Activated CD4-positive, alpha-beta memory T cell treated with anti-CD3 and anti-CD28 coated beads for 36 hours (primary cell): ENCODE data around the gene MUC5B. TPM values are rescaled to one million over a fixed set of nuclear protein-coding genes. Genes with fewer than 3 reads are reported as not detected.
"Not testable (repeated sequence)": the region's sequence is repeated elsewhere in the genome, so short reads cannot be mapped to it uniquely, and the experiment has no call there.

Experiments
- CTCF ChIA-PET: fragments of 350-600 bp; sonication (Branson Sonifier 250); formaldehyde crosslinking; loops from one replicate; lab custom pipeline; 2021; ENCODE audit warnings: antibody characterized with exemption, inconsistent platforms; lab: Charles Lee
- POLR2A ChIA-PET: fragments of 350-600 bp; sonication (Branson Sonifier 250); formaldehyde crosslinking; loops from one replicate; lab custom pipeline; 2021; ENCODE audit warnings: antibody characterized with exemption; lab: Charles Lee
- DNase-seq: peaks from one replicate; pipeline ENCODE4 v3.0.0-alpha.2; 2020
- H3K27ac Mint-ChIP-seq: one replicate; pipeline ENCODE4 v1.8.0; 2021; ENCODE audit warnings: mixed read lengths
- H3K27me3 Mint-ChIP-seq: one replicate; pipeline ENCODE4 v1.8.0; 2021; ENCODE audit warnings: mixed read lengths
- H3K36me3 Mint-ChIP-seq: one replicate; pipeline ENCODE4 v1.8.0; 2021; ENCODE audit warnings: mixed read lengths
- H3K4me1 Mint-ChIP-seq: one replicate; pipeline ENCODE4 v1.8.0; 2021; ENCODE audit warnings: low read depth, mixed read lengths
- H3K4me3 Mint-ChIP-seq: one replicate; pipeline ENCODE4 v1.8.0; 2021; ENCODE audit warnings: mild to moderate bottlenecking, mixed read lengths
- H3K9me3 Mint-ChIP-seq: one replicate; pipeline ENCODE4 v1.8.0; 2021; ENCODE audit warnings: mixed read lengths
- intact Hi-C: fragments of 100-400 bp; cut with micrococcal nuclease; formaldehyde crosslinking; loops from one replicate; pipeline ENCODE4 v1.15.1; 2023
- total RNA-seq, 2 experiments: library from RNA; stranded (reverse); gene quantifications; one replicate each; pipeline ENCODE4 v1.2.3, GENCODE V29; 2021

The MUC5B gene
- total RNA-seq, 2 experiments from 2014 or later, result not detected

DNA sequence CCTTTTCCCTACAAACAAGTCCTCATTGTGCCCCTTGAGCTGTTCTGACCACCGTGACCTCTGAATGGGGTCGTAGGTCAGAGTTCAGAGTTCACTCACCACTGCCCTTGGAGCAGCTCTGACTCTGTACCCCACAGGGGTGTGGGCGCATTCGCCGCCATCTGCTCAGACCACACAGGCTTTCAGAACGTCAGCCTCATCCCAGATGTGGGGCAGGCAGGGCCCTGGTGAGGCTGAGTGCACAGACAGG lies 14.8 kb upstream of the MUC5B start:
- no peak overlapping the region for H3K4me3 Mint-ChIP-seq
- peaks cover 9% of the 10 kb centered on the region for H3K36me3 Mint-ChIP-seq
- CTCF ChIA-PET, result no interaction called here
- no peak overlapping the region for H3K27ac Mint-ChIP-seq
- intact Hi-C loops, result loop anchor here (10.0 kb wide), 1 partner anchor 177 kb away; the partner anchor contains the start of gene BRSK2
- DNase-seq, result no peak
- no peaks in the 10 kb centered on the region for H3K27me3 Mint-ChIP-seq
- H3K4me1 Mint-ChIP-seq, result no peaks in the 10 kb centered on the region
- POLR2A ChIA-PET, result no interaction called here
- H3K9me3 Mint-ChIP-seq, result peaks cover 27% of the 10 kb centered on the region

DNA sequence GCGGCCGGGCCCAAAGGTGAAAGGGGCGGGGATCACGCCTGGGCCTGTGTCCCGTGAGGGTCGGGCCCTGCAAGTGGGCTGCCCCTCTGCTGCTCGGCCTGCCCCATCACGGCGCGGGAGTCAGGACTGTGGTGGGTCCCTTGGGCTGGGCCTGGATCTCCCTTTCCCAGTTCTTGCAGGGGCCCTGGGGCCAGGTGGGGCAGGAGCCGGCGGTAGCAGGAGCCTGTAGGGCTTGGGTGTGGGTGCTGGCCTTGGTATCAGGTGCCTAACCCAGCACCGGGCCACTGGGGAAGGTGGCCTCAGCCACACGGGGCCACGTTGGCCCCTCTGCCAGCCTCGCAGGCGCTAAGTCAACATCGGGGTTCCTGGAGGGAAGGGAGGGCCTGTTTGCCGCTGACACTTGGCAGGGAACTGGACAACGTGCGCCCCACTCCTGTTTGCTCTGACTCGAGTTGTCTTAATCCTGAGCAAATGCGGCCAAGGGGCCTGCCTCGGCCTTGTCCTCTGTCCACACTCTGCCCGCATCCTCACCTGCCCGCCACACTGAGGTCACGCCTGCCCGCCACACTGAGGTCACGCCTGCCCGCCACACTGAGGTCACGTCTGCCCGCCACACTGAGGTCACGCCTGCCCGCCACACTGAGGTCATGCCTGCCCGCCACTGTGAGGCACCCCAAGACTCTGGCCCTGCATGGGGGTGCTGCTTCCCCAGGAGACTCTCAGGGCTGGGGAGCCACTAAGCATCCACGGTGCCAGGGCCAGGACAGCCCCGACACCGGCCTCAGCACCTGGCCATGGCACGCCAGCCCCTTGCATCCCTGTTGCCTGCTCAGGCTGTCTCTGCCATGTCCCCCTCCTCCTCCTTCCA lies 14.2 kb upstream of the MUC5B start:
- no peak overlapping the region for H3K4me3 Mint-ChIP-seq
- intact Hi-C loops, result loop anchor here (10.0 kb wide), 1 partner anchor 176 kb away; the partner anchor contains the start of gene BRSK2

DNA sequence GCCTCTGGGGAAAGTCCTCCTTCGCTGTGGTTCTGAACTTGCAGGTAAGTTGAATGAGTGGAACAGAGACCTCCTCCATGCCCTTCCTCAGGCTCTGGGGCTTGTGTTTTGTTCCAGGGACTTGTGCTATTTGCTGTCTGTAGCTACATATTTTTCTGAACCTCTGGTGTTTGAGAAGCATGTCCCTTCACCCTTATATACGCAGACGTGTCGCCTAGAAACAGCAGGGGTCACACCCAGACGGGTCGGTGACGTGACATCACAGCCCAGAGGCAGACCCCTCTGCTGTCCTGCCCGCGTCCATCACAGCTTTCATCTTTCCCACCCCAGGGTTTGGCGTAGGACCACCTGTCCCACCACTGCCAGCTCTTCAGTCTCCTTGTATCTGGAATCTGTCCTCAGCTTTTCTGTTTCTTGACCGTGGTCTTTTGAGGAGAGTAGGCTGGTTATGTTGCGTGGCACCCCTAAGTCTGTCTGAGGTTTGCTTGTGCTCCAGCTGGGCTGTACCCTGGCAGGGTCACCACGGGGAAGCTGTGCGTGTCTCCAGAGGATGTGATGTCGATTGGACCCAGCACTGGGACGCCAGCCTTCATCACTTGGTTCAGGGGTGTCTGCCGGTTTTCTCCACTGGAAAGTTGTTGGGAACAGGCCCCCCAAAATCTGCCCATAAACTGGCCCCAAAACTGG lies 13.4 kb upstream of the MUC5B start:
- DNase-seq, result no peak
- H3K27ac Mint-ChIP-seq, result no peak overlapping the region
- intact Hi-C loops, result loop anchor here (10.0 kb wide), 1 partner anchor 175 kb away; the partner anchor contains the start of gene BRSK2

More for the DNA sequence above, 14.2 kb upstream of the MUC5B start:
- H3K9me3 Mint-ChIP-seq, result peaks cover 28% of the 10 kb centered on the region
- peaks cover 9% of the 10 kb centered on the region for H3K36me3 Mint-ChIP-seq
- H3K27ac Mint-ChIP-seq, result no peak overlapping the region
- no peaks in the 10 kb centered on the region for H3K27me3 Mint-ChIP-seq
- DNase-seq, result no peak
- ChIA-PET CTCF (no interaction called here), POLR2A (no interaction called here)
- H3K4me1 Mint-ChIP-seq, result no peaks in the 10 kb centered on the region

DNA sequence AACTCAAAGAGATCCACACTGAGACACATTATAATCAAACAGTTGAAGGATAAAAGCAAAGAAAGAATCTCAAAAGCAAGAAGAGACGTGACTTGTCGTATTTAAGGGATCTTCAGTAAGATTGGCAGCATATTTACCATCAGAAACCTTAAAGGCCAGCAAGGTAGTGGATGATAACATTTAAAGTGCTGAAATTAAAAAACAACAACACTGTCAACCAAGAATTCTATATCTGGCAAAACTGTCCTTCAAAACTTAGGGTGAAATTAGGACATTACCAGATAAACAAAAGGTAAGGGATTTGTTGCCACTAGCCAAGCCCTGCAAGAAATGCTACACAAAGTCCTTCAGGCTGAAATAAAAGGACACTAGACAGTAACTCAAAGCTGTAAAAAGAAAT lies 11.0 kb upstream of the MUC5B start:
- ChIA-PET CTCF (interaction anchor here (0.8 kb wide), 1 partner anchor 383 kb away, joined by 3 read pairs; no protein-coding TSS in a partner anchor), POLR2A (no interaction called here)
- Mint-ChIP-seq H3K4me1 (no peaks in the 10 kb centered on the region), H3K36me3 (peaks cover 9% of the 10 kb centered on the region), H3K27me3 (no peaks in the 10 kb centered on the region), H3K9me3 (peaks cover 33% of the 10 kb centered on the region), H3K27ac (no peak overlapping the region), H3K4me3 (no peak overlapping the region)
- intact Hi-C loops, result no loop called here
- DNase-seq, result no peak

More for the DNA sequence above, 13.4 kb upstream of the MUC5B start:
- Mint-ChIP-seq H3K27me3 (no peaks in the 10 kb centered on the region), H3K4me1 (no peaks in the 10 kb centered on the region), H3K4me3 (no peak overlapping the region), H3K9me3 (peaks cover 33% of the 10 kb centered on the region), H3K36me3 (peaks cover 9% of the 10 kb centered on the region)
- CTCF ChIA-PET, result no interaction called here
- POLR2A ChIA-PET, result no interaction called here

DNA sequence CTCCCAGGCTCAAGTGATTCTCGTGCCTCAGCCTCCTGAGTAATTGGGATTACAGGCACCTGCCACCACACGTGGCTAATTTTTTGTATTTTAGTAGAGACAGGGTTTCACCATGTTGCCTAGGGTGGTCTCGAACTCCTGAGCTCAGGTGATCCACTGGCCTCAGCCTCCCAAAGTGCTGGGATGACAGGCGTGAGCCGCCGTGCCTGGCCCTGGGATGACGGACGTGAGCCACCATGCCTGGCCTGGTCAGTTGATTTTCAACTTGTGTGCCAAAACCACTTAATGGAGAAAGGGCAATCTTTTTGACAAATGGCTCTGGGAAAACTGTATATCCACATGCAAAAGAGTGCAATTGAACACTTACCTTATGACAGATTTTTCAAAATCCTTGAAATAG lies 7.0 kb upstream of the MUC5B start:
- H3K9me3 Mint-ChIP-seq, result peaks cover 26% of the 10 kb centered on the region
- intact Hi-C loops, H3K27ac Mint-ChIP-seq, H3K4me3 Mint-ChIP-seq, H3K4me1 Mint-ChIP-seq, H3K36me3 Mint-ChIP-seq, DNase-seq, H3K27me3 Mint-ChIP-seq, POLR2A ChIA-PET, CTCF ChIA-PET: not testable (repeated sequence)

DNA sequence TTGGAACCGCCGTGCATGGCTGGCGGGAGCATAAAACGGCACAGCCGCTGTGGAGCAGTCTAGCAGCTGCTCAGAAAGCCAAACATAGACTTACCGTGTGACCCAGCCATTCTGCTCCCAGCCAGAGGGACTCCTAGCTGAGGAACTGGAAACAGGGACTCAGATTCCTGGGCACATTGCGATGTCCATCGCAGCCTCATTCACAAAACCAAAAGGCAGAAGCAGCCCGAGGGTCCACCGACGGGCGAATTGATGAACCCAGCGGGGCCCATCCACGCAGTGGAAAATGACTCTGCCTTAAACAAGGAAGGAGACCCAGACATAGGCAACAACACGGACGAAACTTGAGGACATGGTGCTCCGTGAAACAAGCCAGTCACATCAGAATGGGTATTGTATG lies 5.7 kb upstream of the MUC5B start:
- CTCF ChIA-PET, result no interaction called here
- peaks cover 10% of the 10 kb centered on the region for H3K27me3 Mint-ChIP-seq
- H3K4me1 Mint-ChIP-seq, result no peaks in the 10 kb centered on the region
- H3K4me3 Mint-ChIP-seq, result no peak overlapping the region
- H3K9me3 Mint-ChIP-seq, result peaks cover 12% of the 10 kb centered on the region
- no peak for DNase-seq
- no peak overlapping the region for H3K27ac Mint-ChIP-seq
- POLR2A ChIA-PET, result no interaction called here
- peaks cover 3% of the 10 kb centered on the region for H3K36me3 Mint-ChIP-seq
- intact Hi-C loops, result no loop called here

DNA sequence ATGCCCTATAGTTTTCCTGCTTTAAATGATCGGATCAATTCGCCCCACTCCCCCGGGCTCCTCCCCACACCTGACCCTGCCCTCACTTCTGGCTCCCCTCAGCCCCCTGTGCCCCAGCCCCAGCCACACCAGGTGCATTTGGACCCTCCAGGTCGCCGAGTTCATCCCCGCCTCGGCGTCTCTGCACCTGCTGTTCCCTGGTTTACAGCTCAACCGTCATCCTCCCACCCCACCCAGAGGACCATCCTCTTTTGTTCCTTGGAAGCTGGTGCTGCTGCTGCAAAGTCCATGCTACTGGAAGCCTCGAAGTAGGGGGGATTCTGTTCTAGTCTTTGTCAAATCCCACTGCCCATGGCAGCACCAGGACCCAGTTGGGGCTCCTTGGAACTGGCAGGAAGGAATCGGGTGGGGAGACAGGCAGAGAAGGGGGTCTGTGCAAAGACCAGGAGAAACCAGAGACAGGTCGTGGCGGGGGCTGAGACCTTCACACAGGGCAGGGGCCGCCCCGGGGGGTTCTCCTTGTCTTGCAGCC lies 4.5 kb upstream of the MUC5B start:
- DNase-seq, result no peak
- no peak overlapping the region for H3K27ac Mint-ChIP-seq

DNA sequence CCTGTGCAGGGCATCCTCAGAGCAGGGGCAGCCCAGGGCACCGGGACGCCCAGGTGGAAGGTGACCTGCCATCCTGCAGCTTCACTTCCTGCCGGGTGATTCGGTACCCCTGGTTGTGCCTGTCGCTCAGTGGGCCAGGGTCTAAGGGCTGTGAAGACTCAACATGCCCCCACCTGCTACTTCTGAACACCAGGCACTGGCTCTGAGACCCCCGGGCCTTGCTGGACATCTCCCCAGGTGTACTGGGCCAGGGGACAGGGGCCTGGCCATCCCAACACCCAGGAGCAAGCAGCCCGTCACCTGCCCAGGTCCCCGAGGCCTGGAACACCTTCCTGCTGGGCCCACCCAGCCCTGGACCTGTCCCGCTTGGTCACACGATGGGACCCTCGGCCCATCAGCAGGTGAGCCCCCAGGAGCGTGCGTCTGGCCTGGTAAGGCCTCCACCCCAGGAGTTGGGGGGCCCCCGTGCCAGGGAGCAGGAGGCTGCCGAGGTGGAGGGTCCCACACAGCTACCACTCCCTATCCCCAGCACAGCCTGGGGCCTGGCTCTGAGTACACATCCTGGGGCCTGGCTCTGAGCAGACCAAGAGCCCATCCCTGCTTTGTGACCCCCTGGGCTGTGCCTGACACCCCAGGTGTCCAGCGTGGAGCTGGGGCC lies 3.9 kb upstream of the MUC5B start:
- Mint-ChIP-seq H3K9me3 (peaks cover 5% of the 10 kb centered on the region), H3K27ac (no peak overlapping the region), H3K4me1 (no peaks in the 10 kb centered on the region), H3K36me3 (no peaks in the 10 kb centered on the region), H3K27me3 (peaks cover 10% of the 10 kb centered on the region), H3K4me3 (no peak overlapping the region)
- DNase-seq, result no peak
- intact Hi-C loops, result no loop called here
- POLR2A ChIA-PET, result no interaction called here
- CTCF ChIA-PET, result no interaction called here

More for the DNA sequence above, 4.5 kb upstream of the MUC5B start:
- Mint-ChIP-seq H3K36me3 (no peaks in the 10 kb centered on the region), H3K4me1 (no peaks in the 10 kb centered on the region), H3K27me3 (peaks cover 10% of the 10 kb centered on the region), H3K4me3 (no peak overlapping the region), H3K9me3 (peaks cover 5% of the 10 kb centered on the region)
- intact Hi-C loops, result no loop called here
- CTCF ChIA-PET, result no interaction called here
- POLR2A ChIA-PET, result no interaction called here

DNA sequence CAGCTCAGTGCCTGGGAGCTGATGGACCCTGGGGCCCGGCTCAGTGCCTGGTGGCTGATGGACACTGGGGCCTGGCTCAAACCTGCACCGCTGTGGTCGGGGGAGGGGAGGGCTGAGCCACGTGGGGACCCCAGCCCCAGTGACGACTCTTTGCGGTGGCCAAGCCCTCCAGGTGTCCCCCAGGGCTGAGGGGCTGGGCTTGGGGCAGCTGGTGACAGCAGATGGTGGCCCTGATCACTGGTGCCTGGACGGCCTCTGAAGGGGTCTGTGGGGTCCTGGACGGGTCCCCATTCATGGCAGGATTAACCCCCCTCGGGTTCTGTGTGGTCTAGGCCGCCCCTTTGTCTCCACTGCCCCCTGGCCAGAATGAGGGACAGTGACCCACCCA lies 3.4 kb upstream of the MUC5B start:
- Mint-ChIP-seq H3K9me3 (peaks cover under 1% of the 10 kb centered on the region), H3K4me1 (no peaks in the 10 kb centered on the region), H3K4me3 (no peak overlapping the region), H3K36me3 (no peaks in the 10 kb centered on the region), H3K27me3 (peaks cover 10% of the 10 kb centered on the region), H3K27ac (no peak overlapping the region)
- DNase-seq, result no peak
- ChIA-PET CTCF (no interaction called here), POLR2A (no interaction called here)
- intact Hi-C loops, result no loop called here

DNA sequence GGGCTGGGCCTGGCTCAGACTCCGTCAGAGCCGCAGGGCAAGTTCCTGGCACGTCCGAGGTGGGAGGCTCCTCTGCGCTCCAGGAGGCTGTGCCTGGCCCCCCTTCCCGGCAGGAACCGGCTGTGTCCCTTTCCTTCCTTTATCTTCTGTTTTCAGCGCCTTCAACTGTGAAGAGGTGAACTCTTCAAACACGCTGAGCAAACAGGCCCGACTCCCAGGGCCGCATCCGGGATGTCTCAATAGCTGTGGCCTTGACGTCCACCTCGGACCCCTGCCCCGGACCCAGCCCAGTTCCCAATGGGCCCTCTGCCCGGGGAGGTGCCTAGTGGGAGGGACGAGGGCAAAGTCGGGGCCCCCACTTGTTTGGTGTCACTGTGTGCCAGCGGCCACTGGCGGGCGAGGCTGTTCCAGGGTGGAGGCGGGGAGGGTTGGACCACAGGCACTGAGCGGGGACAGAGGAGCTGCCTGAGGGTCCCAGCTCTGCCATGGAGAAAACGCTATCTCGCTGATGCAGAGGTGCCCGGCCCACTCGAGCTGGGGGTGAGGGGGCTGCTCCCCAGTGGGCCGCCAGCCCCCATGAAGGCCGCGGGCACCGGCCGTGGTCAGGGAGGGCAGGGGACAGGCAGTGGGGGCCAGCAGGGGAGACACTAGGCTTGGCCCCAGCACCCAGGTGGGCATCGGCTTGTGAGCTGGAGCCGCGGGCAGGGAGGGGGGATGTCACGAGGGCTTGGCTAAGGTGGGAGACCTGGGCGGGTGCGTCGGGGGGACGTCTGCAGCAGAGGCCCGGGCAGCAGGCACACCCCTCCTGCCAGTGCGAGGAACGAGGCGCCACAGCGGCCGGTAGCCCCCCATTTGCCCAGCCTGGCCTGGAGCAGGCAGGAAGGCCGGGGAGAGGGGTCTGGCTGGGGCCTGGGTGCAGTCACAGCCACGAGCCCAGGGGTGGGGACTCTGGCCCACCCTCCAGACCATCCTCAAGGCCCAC lies 2.7 kb upstream of the MUC5B start:
- Mint-ChIP-seq H3K4me3 (no peak overlapping the region), H3K27ac (no peak overlapping the region), H3K27me3 (peaks cover 10% of the 10 kb centered on the region), H3K4me1 (no peaks in the 10 kb centered on the region), H3K36me3 (no peaks in the 10 kb centered on the region), H3K9me3 (no peaks in the 10 kb centered on the region)
- ChIA-PET POLR2A (interaction anchor here (0.6 kb wide), 2 partner anchors 949 to 1353 kb away, joined by 3 to 4 read pairs; no protein-coding TSS in a partner anchor), CTCF (interaction anchor here (0.6 kb wide), 1 partner anchor 354 kb away, joined by 3 read pairs; no protein-coding TSS in a partner anchor)
- no peak for DNase-seq
- intact Hi-C loops, result no loop called here
